ENCODE results near the gene DCTN2.
A peak's percentile ranks its signal among the peaks of the same experiment; 100 is the strongest.

Gene DCTN2

DNA sequence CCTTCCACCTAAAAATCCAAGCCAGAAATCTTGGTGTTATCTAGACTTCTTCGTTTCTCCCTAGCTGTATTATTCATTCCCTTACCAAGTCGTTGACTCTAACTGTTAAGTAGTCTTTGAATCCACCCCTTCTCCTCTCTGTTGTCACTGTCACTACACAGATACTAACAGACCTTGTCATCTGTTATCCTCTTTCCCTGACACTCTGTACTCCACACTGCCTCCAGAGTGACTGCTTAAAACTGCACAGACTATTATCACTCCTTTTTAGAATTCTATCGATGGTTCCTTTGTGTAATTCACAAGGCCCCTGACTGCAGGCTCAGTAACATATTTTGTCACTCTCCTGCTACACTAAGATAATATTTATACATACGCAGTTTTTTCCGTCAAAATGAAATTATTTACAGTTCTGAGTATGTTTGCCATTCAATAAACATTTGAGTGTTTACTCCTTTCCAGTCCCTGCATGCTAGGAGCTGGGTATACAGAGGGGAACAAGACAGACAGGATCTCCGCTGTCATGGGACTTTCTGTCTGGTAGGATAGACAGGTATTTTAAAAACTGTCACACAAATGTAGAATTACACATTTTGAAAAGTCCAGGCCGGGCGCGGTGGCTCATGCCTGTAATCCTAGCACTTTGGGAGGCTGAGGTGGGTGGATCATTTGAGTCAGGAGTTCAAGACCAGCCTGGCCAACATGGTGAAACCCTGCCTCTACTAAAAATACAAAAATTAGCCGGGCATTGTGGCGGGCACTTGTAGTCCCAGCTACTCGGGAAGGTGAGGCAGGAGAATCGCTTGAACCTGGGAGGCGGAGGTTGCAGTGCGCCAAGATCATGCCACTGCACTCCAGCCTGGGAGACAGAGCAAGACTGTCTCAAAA lies 55.4 kb downstream of the DCTN2 start:
- DNase-seq (ENCODE audit: low read depth in 1 of 2, low spot score in 1 of 2) = peak in 1 of 2 experiments; percentile 38
- in situ Hi-C loops (cut with HindIII; ENCODE audit: low pct_unique_long_range_greater_than_20kb, low sequenced_read_pairs) = no loop called here
- no peak for TF ChIP-seq JUND (IDR thresholded peaks at IDR 0.05; ENCODE audit: low read depth)

DNA sequence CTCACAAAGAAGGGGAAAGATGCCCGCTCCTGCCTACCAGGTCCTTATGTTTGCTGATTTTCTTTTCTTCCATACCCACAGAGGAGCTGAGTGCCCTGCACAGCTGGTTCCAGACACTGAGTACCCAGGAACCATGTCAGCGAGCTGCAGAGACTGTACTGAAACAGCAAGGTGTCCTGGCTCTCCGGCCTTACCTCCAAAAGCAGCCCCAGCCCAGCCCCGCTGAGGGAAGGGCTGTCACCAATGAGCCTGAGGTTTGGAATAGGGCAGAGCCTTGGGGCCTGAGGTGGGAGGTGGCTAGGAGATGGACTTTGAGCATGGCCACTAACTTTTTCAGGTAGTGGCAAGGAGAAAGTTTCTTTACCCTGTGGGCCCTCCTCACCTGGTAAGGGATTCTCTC lies 56.9 kb downstream of the DCTN2 start:
- no peak for TF ChIP-seq JUND (IDR thresholded peaks at IDR 0.05; ENCODE audit: low read depth)
- in situ Hi-C loops (cut with HindIII; ENCODE audit: low pct_unique_long_range_greater_than_20kb, low sequenced_read_pairs) = no loop called here
- DNase-seq (ENCODE audit: low read depth in 1 of 2, low spot score in 1 of 2) = no peak

DNA sequence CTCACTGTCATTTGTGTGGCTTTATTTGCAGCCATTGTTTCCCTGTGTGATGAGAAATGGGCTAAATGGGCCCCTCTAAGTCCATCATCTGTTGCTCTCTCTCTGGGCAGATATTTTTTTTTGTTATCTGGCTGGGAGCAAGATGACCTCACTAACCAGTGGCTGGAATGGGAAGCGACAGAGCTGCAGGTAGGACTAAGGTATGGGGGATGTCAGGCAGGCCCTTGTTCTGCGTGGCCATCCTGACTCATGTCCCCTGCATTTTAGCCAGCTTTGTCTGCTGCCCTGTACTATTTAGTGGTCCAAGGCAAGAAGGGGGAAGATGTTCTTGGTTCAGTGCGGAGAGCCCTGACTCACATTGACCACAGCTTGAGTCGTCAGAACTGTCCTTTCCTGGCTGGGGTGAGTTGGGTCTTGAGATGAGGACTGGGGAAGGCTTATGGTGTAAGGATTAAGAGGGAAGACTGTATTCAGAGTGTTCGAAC lies 57.8 kb downstream of the DCTN2 start:
- DNase-seq (ENCODE audit: low read depth in 1 of 2, low spot score in 1 of 2) = no peak
- TF ChIP-seq JUND (IDR thresholded peaks at IDR 0.05; ENCODE audit: low read depth) = no peak
- in situ Hi-C loops (cut with HindIII; ENCODE audit: low pct_unique_long_range_greater_than_20kb, low sequenced_read_pairs) = no loop called here

DNA sequence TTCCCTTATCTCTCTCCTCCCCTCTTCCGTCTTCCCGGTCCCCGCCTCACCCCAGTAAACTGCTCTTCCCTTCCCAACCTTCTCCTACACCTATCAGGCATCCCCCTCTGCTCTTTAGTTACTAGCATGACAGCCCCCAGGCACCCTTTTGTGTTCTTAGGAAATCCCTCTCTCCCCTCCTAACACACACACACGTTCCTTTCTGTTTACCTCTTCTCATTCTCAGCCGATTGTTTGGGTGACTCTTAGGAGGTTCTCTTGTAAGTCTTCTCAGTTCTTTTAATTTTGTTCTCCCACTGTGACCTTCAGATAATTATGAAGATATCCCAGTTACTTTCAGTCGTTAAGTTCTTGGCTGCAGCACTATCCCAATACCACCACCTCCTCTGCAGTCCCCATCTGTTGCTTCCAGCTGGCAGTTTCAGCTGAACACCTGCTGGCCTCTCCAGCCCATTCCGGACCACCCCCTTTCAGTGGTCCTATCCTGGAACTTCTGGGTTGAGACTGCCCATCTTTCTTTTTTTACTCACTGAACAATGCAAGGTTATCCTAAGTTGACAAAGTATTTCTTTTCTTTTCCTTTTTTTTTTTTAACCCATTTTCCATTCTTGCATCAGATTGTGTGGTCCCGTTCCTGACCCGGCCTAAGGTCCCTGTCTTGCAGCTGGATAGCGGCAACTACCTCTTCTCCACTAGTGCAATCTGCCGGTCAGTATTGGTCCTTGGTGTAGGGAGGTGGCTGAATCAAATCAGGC lies 58.4 kb downstream of the DCTN2 start:
- TF ChIP-seq JUND (IDR thresholded peaks at IDR 0.05; ENCODE audit: low read depth) = no peak
- DNase-seq (ENCODE audit: low read depth in 1 of 2, low spot score in 1 of 2) = no peak
- in situ Hi-C loops (cut with HindIII; ENCODE audit: low pct_unique_long_range_greater_than_20kb, low sequenced_read_pairs) = no loop called here

DNA sequence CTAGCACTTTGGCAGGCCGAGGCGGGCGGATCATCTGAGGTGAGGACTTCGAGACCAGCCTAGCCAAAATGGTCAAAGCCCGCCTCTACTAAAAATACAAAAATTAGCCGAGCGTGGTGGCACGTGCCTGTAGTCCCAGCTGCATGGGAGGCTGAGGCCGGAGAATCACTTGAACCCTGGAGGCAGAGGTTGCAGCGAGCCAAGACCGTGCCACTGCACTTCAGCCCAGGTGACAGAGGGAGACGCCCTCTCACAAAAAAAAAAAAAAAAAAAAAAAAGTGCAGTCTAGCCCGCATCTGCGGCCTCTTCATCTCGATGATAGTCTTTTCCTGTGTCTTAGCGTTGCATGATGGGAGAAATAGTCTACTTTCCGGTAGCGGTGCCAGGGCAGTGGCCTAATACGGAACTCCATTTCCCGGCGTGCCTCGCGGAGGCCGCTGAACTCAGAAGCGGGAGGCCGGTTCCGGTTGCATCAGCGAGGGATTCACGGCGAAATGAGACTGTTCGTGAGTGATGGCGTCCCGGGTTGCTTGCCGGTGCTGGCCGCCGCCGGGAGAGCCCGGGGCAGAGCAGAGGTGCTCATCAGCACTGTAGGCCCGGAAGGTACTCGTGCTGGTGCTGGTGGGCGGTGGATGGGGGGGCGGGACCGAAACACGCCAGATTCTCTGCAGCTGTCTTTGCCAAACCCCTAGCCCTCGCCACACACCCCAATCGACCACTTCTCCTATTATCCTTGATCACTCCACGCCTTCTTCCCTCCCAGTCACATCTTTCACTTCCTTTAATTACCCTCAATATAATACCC lies 59.2 kb downstream of the DCTN2 start, which contains the start of gene MARS1:
TSS of gene MARS1 (plus strand) at position 472 of the 805 bp plus-strand sequence. CDS start at position 495, 23 bp downstream.
- TF ChIP-seq JUND (IDR thresholded peaks at IDR 0.05; ENCODE audit: low read depth) = no peak
- in situ Hi-C loops (cut with HindIII; ENCODE audit: low pct_unique_long_range_greater_than_20kb, low sequenced_read_pairs) = no loop called here

DNA sequence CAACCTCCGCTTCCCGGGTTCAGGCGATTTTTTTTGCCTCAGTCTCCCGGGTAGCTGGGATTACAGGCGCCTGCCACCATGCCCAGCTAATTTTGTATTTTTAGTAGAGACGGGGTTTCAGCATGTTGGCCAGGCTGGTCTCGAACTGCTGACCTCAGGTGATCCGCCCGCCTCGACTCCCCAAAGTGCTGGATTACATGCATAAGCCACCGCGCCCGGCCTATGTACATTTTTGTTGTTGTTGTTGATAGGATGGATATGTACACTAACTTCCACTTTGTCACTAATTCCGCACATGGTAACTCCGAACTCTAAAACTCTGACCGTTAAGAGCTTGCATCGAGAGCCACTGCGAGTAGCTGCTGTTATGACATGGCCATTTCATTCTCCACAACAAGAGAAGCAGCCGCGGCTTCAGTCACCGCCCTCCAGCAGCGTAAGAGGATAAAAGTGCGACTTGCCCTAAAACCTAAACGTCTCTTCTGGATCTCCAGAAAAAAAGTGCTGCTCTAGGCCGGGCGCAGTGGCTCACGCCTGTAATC lies 59.9 kb downstream of the DCTN2 start:
- in situ Hi-C loops (cut with HindIII; ENCODE audit: low pct_unique_long_range_greater_than_20kb, low sequenced_read_pairs) = no loop called here
- TF ChIP-seq JUND (IDR thresholded peaks at IDR 0.05; ENCODE audit: low read depth) = no peak
- DNase-seq (ENCODE audit: low read depth in 1 of 2, low spot score in 1 of 2) = no peak

More for the DNA sequence above, 59.2 kb downstream of the DCTN2 start, which contains the start of gene MARS1:
- peak; percentile 95 to 99 for DNase-seq (ENCODE audit: low read depth in 1 of 2, low spot score in 1 of 2)

DNA sequence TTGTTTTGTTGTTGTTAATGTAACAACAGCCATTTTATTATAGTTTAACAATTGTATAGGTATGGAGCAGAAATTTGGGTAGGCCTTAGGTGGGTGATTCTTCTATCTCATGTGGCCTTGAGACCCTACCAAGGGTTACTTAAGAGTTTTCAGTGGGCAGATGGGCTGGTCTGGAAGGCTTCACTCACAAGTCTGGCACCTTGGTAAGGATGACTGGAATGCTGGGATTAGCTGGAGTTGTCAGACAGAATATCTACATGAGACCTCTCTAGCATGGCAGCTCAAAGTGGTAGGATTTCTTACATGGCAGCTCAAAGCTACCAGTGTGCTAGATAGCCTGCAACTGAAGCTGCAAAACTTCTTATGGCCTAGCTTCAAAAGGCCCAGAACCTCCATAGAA lies 61.3 kb downstream of the DCTN2 start:
- no peak for TF ChIP-seq JUND (IDR thresholded peaks at IDR 0.05; ENCODE audit: low read depth)
- DNase-seq (ENCODE audit: low read depth in 1 of 2, low spot score in 1 of 2) = no peak
- in situ Hi-C loops (cut with HindIII; ENCODE audit: low pct_unique_long_range_greater_than_20kb, low sequenced_read_pairs) = no loop called here

DNA sequence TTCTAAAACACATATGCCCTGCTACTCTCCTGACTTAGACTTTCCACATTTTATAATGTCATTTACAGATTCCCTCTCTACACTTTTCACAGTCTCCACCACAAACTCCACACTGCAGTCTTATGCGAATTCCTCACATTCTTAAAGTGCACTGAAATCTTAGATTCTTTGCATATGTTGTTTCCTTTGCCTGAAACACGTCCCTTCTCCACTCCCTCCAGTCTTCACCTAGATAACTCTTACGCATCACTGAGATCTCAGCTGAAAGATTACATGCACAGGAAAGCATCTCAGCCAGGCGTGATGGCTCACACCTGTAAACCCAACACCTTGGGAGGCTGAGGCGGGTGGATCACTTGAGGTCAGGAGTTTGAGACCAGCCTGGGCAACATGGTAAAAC lies 63.5 kb downstream of the DCTN2 start:
- in situ Hi-C loops (cut with HindIII; ENCODE audit: low pct_unique_long_range_greater_than_20kb, low sequenced_read_pairs) = no loop called here
- DNase-seq (ENCODE audit: low read depth in 1 of 2, low spot score in 1 of 2) = no peak
- no peak for TF ChIP-seq JUND (IDR thresholded peaks at IDR 0.05; ENCODE audit: low read depth)

DNA sequence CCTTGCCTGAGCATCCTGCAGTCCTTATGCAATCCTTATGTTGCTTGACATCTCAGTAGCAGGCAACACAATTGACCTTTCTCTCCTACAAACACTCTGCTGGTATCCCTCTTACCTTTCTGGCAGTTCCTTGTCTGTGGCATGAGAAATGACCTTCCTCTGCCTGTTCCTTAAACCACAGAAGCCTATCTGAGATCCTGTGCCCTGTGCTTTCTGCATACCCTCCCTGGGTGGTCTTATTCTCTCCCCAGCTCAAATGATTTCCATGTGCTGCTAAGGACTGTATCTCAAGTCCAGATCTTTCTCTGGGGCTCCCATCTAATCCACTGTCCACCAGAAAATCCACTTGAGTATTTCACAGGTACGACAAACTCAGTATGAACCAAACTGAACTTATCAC lies 65.3 kb downstream of the DCTN2 start:
- no peak for DNase-seq (ENCODE audit: low read depth in 1 of 2, low spot score in 1 of 2)
- TF ChIP-seq JUND (IDR thresholded peaks at IDR 0.05; ENCODE audit: low read depth) = no peak
- in situ Hi-C loops (cut with HindIII; ENCODE audit: low pct_unique_long_range_greater_than_20kb, low sequenced_read_pairs) = no loop called here
